Kasumi-1 (cell line): Measurements from ENCODE around the gene EEPD1.
"Not testable (repeated sequence)": the region's sequence is repeated elsewhere in the genome, so short reads cannot be mapped to it uniquely, and the experiment has no call there.

Experiments used
- DNase-seq, 2 experiments: peaks; one replicate each; lab custom pipeline; 2025; lab: John Stamatoyannopoulos, UW

EEPD1 gene

GRCh38 chr7:36318116-36318515 lies 165.1 kb downstream of the EEPD1 start:
- DNase-seq, result no peak

DNA sequence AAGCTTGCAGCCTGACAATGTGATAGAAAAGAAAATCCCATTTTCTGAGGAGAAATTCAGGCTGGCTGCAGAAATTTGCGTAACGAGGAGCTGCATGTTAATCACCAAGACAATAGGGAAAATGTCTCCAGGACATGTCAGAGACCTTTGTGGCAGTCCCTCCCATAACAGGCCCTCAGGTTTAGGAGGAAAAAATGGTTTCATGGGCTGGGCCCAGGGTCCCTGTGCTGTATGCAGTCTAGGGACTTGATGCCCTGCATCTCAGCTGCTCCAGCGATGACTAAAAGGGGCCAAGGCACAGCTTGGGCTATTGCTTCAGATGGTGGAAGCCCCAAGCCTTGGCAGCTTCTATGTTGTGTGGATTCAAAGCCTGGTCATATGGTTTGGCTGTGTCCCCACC lies 168.2 kb downstream of the EEPD1 start:
- DNase-seq, result not testable (repeated sequence)

DNA sequence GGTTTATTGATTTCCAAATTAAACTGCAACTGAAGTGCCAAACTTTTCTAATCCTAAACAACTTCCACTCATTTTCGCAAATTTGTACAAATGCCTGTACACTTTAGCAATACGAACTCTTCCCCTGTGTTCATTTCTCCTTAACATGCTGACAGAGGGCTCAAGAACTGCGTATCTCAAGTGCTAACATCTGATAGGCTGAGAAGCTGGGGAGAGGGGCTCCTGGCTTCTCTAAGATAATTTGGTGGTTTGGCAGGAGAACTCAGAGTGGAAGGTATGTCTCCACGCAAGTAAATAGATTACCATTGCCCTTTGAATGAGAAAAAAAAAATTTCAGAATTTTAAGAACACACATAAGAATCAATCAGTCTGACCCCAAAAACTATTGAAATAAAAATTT lies 183.3 kb downstream of the EEPD1 start:
- DNase-seq, result no peak

DNA sequence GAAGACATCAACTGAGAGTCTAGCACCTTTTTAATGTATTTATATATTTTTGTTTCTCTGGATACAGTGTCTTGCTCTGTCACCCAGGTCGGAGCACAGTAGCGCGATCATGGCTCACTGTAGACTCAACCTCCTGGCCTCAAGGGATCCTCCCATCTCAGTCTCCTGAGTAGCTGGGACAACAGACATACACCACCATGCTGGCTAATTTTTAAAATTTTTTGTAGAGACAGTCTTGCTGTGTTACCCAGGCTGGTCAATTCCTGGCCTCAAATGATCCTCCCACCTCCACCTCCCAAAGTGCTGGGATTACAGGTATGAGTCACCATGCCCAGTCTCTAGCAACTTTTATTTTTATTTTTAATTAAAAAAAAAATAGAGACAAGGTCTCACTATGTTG lies 185.2 kb downstream of the EEPD1 start:
- no peak for DNase-seq

GRCh38 chr7:36343548-36343947 lies 190.5 kb downstream of the EEPD1 start:
- DNase-seq, result no peak

DNA sequence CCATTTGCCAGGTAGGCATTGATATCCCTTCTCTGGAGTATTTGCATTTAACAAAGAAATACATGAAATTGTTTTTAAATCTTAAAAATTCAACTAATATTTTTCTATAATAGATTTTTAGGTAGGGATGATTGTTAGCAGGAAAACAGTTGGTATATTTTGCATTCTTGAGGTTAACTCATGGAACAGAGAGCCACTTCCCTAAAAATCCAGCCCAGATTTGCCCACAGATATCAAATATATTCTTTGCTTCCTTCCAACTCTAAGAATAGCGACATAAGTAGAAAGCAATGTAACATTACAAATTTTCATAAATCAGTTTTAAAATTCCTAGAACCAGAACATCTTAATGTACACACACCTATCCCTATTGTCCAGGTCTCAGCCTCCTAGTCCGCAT lies 191.6 kb downstream of the EEPD1 start:
- peak; percentile 48 to 65 for DNase-seq

GRCh38 chr7:36346260-36346831 lies 193.3 kb downstream of the EEPD1 start:
- DNase-seq, result no peak

- DNase-seq, result no peak
Measured at GRCh38 chr7:36348256-36348655, 195.2 kb downstream of the EEPD1 start.

- no peak for DNase-seq
Measured at GRCh38 chr7:36348771-36349170, 195.7 kb downstream of the EEPD1 start.

DNA sequence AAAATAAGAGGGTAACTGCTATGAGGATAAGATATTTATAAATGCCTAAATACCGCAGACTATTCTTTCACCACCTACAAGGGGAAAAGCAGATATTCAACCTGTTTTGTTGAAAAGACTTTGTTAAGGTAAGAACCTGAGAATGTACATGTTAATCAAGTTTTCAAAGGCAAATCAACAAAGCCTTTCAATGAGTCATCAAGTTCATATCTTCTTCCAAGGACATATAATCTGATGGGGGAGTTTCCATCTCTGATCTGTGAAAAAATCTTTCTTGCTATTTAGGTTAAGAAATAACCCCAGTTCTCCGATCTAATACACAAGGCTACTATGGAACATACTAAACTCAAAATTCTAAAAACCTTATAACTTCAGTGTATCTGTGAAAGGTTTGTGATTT lies 196.6 kb downstream of the EEPD1 start:
- no peak for DNase-seq
